Esophagus squamous epithelium (tissue), 5 donors: Measurements from ENCODE around the gene TMEM167B. TPM values are rescaled to one million over a fixed set of nuclear protein-coding genes. Genes with fewer than 3 reads are reported as not detected.

Source experiments
- DNase-seq: peaks from one replicate; lab custom pipeline; 2025; lab: John Stamatoyannopoulos, UW
- H3K27ac ChIP-seq, 4 donors: fragments of 200-600 bp; sonication (generic); one replicate each; pipeline ENCODE4 v1.5.1; 2016 to 2019; ENCODE audit warnings: mild to moderate bottlenecking in 1 of 4
- H3K27me3 ChIP-seq, 4 donors: fragments of 200-600 bp; sonication (generic); 1 replicate in 3 of 4; 2 replicates in 1 of 4; pipeline versions ENCODE4 v1.5.1 to v1.6.0; 2017 to 2021; ENCODE audit warnings: antibody characterized with exemption in 1 of 4
- H3K36me3 ChIP-seq, 3 donors: fragments of 200-600 bp; sonication (generic); one replicate each; pipeline ENCODE4 v1.5.1; 2016 to 2019
- H3K4me1 ChIP-seq, 3 donors: fragments of 200-600 bp; sonication (generic); one replicate each; pipeline ENCODE4 v1.5.1; 2017 to 2019
- H3K4me3 ChIP-seq, 4 donors: fragments of 200-600 bp; sonication (generic); 1 replicate in 3 of 4; 2 replicates in 1 of 4; pipeline ENCODE4 v1.5.1; 2016 to 2019; ENCODE audit warnings: mild to moderate bottlenecking in 2 of 4, moderate library complexity in 1 of 4
- H3K9me3 ChIP-seq, 3 donors: fragments of 200-600 bp; sonication (generic); one replicate each; pipeline ENCODE4 v1.5.1; 2016 to 2019
- POLR2A ChIP-seq, 4 donors: fragments of 450-650 bp; IDR thresholded peaks; one replicate each; pipeline ENCODE4 v1.6.1; 2017; ENCODE audit warnings: antibody characterized with exemption in 4 of 4, mild to moderate bottlenecking in 4 of 4, moderate library complexity in 3 of 4
- WGBS, 2 donors: methylation state at CpG; one replicate each; pipeline ENCODE4 v1.1.5; 2018; 5-methylcytosine and 5-hydroxymethylcytosine counted together
- intact Hi-C: fragments of 100-400 bp; cut with DNase I; formaldehyde crosslinking; loops from one replicate; pipeline ENCODE4 v1.15.0; 2022
- total RNA-seq, 4 donors: library from RNA; depleted of rRNA; stranded (reverse); fragments of >200 nt; gene quantifications; one replicate each; pipeline ENCODE4 v1.1.0, GENCODE V29; 2016
- TF ChIP-seq, protein P1 (sequence below), 6 experiments: fragments of 450-650 bp in 4 of 6; fragments of 200-600 bp in 2 of 6; sonication (generic) in 2 of 6; IDR thresholded peaks; one replicate each; pipeline ENCODE4 v1.5.1; 2016 to 2019; ENCODE audit warnings: antibody characterized with exemption in 6 of 6, mild to moderate bottlenecking in 4 of 6, moderate library complexity in 4 of 6
- donor health status: DM: yes; HTN: yes; CAD: no.

The TMEM167B gene
- total RNA-seq, 4 donors from 2014 or later, result 10.8 to 21.4 (median 16.0) TPM

DNA sequence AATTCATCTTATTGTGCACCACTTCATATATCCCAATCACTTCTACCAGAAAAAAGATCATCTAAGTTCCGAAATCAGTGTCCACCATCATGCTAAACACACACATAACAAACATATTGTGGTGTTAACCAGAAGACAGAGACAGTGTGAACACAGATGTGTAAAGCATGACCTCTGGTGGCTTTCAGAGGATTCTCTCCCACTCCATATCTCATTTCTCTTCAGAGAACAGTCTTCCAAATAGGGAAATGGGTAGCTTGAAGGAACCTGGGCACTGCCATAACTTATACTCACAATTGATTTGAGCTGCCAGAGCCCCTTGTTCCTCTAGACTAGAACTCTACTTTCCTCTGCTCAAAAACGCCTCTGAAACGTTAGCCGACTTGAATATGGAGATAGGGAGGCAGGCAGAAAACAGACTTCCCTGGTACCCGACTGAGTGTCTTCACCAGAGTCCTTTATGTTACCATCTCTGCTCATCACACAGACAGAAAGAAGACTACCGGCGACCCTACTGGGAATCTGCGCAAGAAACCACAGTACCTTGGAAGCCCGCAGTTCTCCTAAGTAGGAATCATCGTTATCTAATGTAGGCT lies 21.6 kb downstream of the TMEM167B start:
- 24 to 37% methylated on average over 4 to 10 of the region's 10 CpGs for WGBS, 2 donors
- Histone ChIP-seq H3K9me3 (no peaks in the 10 kb centered on the region), H3K27me3 (peaks cover 0 to 37% (median 7%) of the 10 kb centered on the region in 4 donors), H3K36me3 (no peaks in the 10 kb centered on the region), H3K4me1 (peaks cover 20 to 32% (median 24%) of the 10 kb centered on the region in 3 donors), H3K27ac (peak overlapping the region in 1 of 4 donors; percentile 22), H3K4me3 (peak overlapping the region in 3 of 4 donors; percentile 23 to 63 (median 43))
- intact Hi-C loops, result no loop called here
- no peak for TF ChIP-seq POLR2A (IDR thresholded peaks at IDR 0.05)
- TF ChIP-seq, protein P1, sequence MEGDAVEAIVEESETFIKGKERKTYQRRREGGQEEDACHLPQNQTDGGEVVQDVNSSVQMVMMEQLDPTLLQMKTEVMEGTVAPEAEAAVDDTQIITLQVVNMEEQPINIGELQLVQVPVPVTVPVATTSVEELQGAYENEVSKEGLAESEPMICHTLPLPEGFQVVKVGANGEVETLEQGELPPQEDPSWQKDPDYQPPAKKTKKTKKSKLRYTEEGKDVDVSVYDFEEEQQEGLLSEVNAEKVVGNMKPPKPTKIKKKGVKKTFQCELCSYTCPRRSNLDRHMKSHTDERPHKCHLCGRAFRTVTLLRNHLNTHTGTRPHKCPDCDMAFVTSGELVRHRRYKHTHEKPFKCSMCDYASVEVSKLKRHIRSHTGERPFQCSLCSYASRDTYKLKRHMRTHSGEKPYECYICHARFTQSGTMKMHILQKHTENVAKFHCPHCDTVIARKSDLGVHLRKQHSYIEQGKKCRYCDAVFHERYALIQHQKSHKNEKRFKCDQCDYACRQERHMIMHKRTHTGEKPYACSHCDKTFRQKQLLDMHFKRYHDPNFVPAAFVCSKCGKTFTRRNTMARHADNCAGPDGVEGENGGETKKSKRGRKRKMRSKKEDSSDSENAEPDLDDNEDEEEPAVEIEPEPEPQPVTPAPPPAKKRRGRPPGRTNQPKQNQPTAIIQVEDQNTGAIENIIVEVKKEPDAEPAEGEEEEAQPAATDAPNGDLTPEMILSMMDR (IDR thresholded peaks at IDR 0.05), result peak in 2 of 6 experiments; percentile 15 to 36
- DNase-seq, result no peak

DNA sequence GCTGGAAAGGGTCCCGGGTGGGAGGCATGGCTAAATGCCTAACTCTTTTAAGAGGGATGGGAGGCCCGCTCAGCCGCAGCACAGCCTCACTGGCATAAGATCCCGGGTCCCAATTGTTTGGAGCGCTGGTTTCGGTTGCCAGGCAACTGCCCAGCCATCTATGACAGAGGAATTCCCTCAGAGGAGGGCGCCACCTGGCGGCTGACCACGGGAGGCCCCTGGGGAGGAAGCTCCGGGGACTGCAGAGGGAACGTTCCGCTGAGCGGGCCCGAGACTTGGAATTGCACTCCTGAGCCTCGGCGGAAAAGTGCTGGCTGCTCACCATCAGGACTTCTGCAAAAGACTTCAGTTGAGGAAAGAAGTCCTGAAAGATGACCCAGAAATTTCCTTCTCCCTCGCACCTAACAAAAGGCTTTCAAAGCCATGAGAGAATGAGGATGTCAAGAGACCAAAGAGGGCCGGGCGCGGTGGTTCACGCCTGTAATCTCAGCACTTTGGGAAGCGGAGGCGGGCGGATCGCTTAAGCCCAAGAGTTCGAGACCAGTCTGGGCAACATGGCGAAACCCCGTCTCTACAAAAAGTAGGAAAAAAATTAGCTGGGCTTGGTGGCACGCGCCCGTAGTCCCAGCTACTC lies 22.2 kb downstream of the TMEM167B start:
- Histone ChIP-seq H3K27ac (peak overlapping the region in 1 of 4 donors; percentile 22), H3K9me3 (no peaks in the 10 kb centered on the region), H3K4me3 (peak overlapping the region in 3 of 4 donors; percentile 23 to 63 (median 43)), H3K27me3 (peaks cover 0 to 37% (median 7%) of the 10 kb centered on the region in 4 donors), H3K4me1 (peaks cover 20 to 32% (median 24%) of the 10 kb centered on the region in 3 donors), H3K36me3 (no peaks in the 10 kb centered on the region)
- DNase-seq, result peak; percentile 40
- 8 to 16% methylated on average over 14 to 15 of the region's 31 CpGs for WGBS, 2 donors
- intact Hi-C loops, result no loop called here
- TF ChIP-seq, protein P1 (IDR thresholded peaks at IDR 0.05), result peak; percentile 88 to 98 (median 95)
- TF ChIP-seq POLR2A (IDR thresholded peaks at IDR 0.05), result no peak

DNA sequence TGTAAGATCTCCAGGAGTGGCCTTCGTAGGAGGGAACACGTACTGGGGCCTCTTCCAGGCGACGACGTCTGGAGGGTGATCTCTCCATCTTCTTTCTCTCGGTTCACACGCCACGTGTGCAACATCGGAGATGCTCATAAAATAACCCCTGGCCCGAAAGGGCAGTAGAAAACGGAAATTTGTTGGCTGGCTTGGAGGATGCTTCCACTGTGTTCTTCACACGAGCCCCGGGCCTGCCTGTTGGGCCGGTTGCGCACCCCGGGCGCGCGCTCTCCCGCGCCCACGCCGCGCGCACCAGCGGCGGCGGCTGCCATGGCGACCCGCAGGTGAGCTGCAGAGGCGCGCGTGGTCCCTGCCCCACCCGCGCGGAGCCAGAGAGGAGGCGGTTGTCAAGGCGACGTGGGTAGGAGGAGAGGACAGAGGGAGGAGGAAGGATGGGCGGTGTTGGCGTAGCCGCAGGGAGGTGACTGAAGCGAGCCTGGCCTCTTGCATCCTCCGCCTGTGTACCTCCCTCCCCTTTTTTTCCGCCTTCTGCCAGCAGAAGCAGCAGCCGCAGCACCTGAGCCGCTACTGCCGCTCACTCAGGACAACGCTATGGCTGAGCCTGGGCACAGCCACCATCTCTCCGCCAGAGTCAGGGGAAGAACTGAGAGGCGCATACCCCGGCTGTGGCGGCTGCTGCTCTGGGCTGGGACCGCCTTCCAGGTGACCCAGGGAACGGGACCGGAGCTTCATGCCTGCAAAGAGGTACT lies 23.2 kb downstream of the TMEM167B start, which contains the start of gene ELAPOR1:
Gene ELAPOR1 (plus strand): TSS at position 526 of the 752 bp plus-strand sequence. CDS start 69 bp downstream, at position 595.
- DNase-seq, result no peak
- H3K9me3 ChIP-seq, result no peaks in the 10 kb centered on the region
- peak within 1 kb of the TSS; percentile 13 to 63 (median 33) for H3K4me3 ChIP-seq
- WGBS, 2 donors, result 0 to 5% methylated on average over 23 to 24 of the region's 56 CpGs
- intact Hi-C loops, result no loop called here
- H3K4me1 ChIP-seq, result peaks cover 20 to 32% (median 24%) of the 10 kb centered on the region in 3 donors
- H3K27me3 ChIP-seq, result peaks cover 0 to 37% (median 7%) of the 10 kb centered on the region in 4 donors
- H3K36me3 ChIP-seq, result no peaks in the 10 kb centered on the region
- TF ChIP-seq, protein P1 (IDR thresholded peaks at IDR 0.05), result peak in 1 of 6 experiments; percentile 13
- no peak for TF ChIP-seq POLR2A (IDR thresholded peaks at IDR 0.05)
- H3K27ac ChIP-seq, result peak within 1 kb of the TSS in 1 of 4 donors; percentile 11

DNA sequence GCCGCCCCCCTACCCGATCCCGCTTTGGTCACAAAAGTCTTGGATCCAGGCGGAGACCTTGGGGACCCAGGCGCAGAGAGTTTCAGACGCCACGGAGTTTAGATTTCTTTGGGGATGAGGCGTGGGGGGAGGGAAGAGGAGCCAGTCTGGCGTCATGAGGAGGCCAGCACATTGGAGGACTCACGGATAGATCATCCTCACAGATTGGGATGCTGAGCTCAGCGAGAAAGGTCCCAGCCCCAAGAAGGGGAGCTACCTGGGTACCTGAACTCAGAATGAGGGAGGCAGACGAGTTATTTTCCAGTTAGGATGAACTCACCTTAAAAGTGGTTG lies 23.7 kb downstream of the TMEM167B start:
- Histone ChIP-seq H3K27me3 (peaks cover 0 to 37% (median 7%) of the 10 kb centered on the region in 4 donors), H3K9me3 (no peaks in the 10 kb centered on the region), H3K27ac (peak overlapping the region in 1 of 4 donors; percentile 11), H3K4me1 (peaks cover 20 to 32% (median 24%) of the 10 kb centered on the region in 3 donors), H3K36me3 (no peaks in the 10 kb centered on the region), H3K4me3 (peak overlapping the region in 3 of 4 donors; percentile 23 to 63 (median 43))
- no peak for TF ChIP-seq POLR2A (IDR thresholded peaks at IDR 0.05)
- no peak for DNase-seq
- intact Hi-C loops, result no loop called here
- 12 to 14% methylated on average over 4 to 12 of the region's 12 CpGs for WGBS, 2 donors

DNA sequence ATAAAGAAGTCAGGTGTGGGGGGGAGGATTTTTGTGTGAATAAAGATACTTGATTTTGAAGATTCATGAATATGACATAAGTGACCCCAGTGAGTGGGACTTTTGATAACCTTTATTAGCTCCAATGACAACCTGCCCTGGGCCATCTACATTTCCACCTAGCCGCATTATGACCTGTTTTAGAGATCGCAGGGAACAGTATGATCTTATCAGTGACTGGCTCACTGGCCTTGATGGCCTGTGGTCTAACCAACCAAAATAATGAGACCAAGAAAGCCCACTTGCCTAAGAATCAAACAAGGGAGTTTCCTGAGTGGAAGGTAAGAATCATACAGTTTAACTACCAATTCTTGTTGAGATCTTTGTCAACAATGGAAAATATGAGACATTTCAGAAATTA lies 25.1 kb downstream of the TMEM167B start:
- TF ChIP-seq POLR2A (IDR thresholded peaks at IDR 0.05), result no peak
- TF ChIP-seq, protein P1 (IDR thresholded peaks at IDR 0.05), result no peak
- intact Hi-C loops, result no loop called here
- Histone ChIP-seq H3K27ac (no peak overlapping the region), H3K4me1 (peaks cover 20 to 32% (median 24%) of the 10 kb centered on the region in 3 donors), H3K36me3 (no peaks in the 10 kb centered on the region), H3K27me3 (peaks cover 0 to 37% (median 7%) of the 10 kb centered on the region in 4 donors), H3K9me3 (no peaks in the 10 kb centered on the region), H3K4me3 (no peak overlapping the region)
- 87 to 95% methylated on average over 2 of the region's 2 CpGs for WGBS, 2 donors
- DNase-seq, result no peak
